Esophagus squamous epithelium (tissue), 5 donors: ENCODE results near the gene MRPS11. TPM values are rescaled to one million over a fixed set of nuclear protein-coding genes. Genes with fewer than 3 reads are reported as not detected.
"Not testable (repeated sequence)": the region's sequence is repeated elsewhere in the genome, so short reads cannot be mapped to it uniquely, and the experiment has no call there.

Experiments used
- DNase-seq: peaks from one replicate; lab custom pipeline; 2025; lab: John Stamatoyannopoulos, UW
- H3K27ac ChIP-seq, 4 donors: fragments of 200-600 bp; sonication (generic); one replicate each; pipeline ENCODE4 v1.5.1; 2016 to 2019; ENCODE audit warnings: mild to moderate bottlenecking in 1 of 4
- H3K27me3 ChIP-seq, 4 donors: fragments of 200-600 bp; sonication (generic); 1 replicate in 3 of 4; 2 replicates in 1 of 4; pipeline versions ENCODE4 v1.5.1 to v1.6.0; 2017 to 2021; ENCODE audit warnings: antibody characterized with exemption in 1 of 4
- H3K36me3 ChIP-seq, 3 donors: fragments of 200-600 bp; sonication (generic); one replicate each; pipeline ENCODE4 v1.5.1; 2016 to 2019
- H3K4me1 ChIP-seq, 3 donors: fragments of 200-600 bp; sonication (generic); one replicate each; pipeline ENCODE4 v1.5.1; 2017 to 2019
- H3K4me3 ChIP-seq, 4 donors: fragments of 200-600 bp; sonication (generic); 1 replicate in 3 of 4; 2 replicates in 1 of 4; pipeline ENCODE4 v1.5.1; 2016 to 2019; ENCODE audit warnings: mild to moderate bottlenecking in 2 of 4, moderate library complexity in 1 of 4
- H3K9me3 ChIP-seq, 3 donors: fragments of 200-600 bp; sonication (generic); one replicate each; pipeline ENCODE4 v1.5.1; 2016 to 2019
- CTCF ChIP-seq, 6 experiments: fragments of 450-650 bp in 4 of 6; fragments of 200-600 bp in 2 of 6; sonication (generic) in 2 of 6; IDR thresholded peaks; one replicate each; pipeline ENCODE4 v1.5.1; 2016 to 2019; ENCODE audit warnings: antibody characterized with exemption in 6 of 6, mild to moderate bottlenecking in 4 of 6, moderate library complexity in 4 of 6
- POLR2A ChIP-seq, 4 donors: fragments of 450-650 bp; IDR thresholded peaks; one replicate each; pipeline ENCODE4 v1.6.1; 2017; ENCODE audit warnings: antibody characterized with exemption in 4 of 4, mild to moderate bottlenecking in 4 of 4, moderate library complexity in 3 of 4
- WGBS, 2 donors: methylation state at CpG; one replicate each; pipeline ENCODE4 v1.1.5; 2018; 5-methylcytosine and 5-hydroxymethylcytosine counted together
- intact Hi-C: fragments of 100-400 bp; cut with DNase I; formaldehyde crosslinking; loops from one replicate; pipeline ENCODE4 v1.15.0; 2022
- total RNA-seq, 4 donors: library from RNA; depleted of rRNA; stranded (reverse); fragments of >200 nt; gene quantifications; one replicate each; pipeline ENCODE4 v1.1.0, GENCODE V29; 2016
- donor health status: DM: yes; HTN: yes; CAD: no.

The MRPS11 gene
- total RNA-seq, 4 donors from 2014 or later: 19.6 to 49.2 (median 28.0) TPM

- H3K27ac ChIP-seq: no peak overlapping the region
Observed at GRCh38 chr15:88428805-88429605, 38.5 kb upstream of the MRPS11 start.

GRCh38 chr15:88430051-88430450 is 37.5 kb upstream of the MRPS11 start:
- no peaks in the 10 kb centered on the region for H3K36me3 ChIP-seq
- H3K4me1 ChIP-seq: no peaks in the 10 kb centered on the region
- no peak for TF ChIP-seq POLR2A (IDR thresholded peaks at IDR 0.05)
- no peak for TF ChIP-seq CTCF (IDR thresholded peaks at IDR 0.05)
- no peak overlapping the region for H3K4me3 ChIP-seq
- no peak for DNase-seq
- H3K27me3 ChIP-seq: peaks cover 0 to 44% (median 0%) of the 10 kb centered on the region in 4 donors
- H3K27ac ChIP-seq: no peak overlapping the region
- intact Hi-C loops: no loop called here
- H3K9me3 ChIP-seq: no peaks in the 10 kb centered on the region

More at GRCh38 chr15:88428805-88429605, 38.5 kb upstream of the MRPS11 start:
- intact Hi-C loops: no loop called here
- no peak for TF ChIP-seq CTCF (IDR thresholded peaks at IDR 0.05)
- TF ChIP-seq POLR2A (IDR thresholded peaks at IDR 0.05): no peak
- no peak for DNase-seq
- H3K27me3 ChIP-seq: peaks cover 0 to 44% (median 0%) of the 10 kb centered on the region in 4 donors
- no peaks in the 10 kb centered on the region for H3K9me3 ChIP-seq
- WGBS, 2 donors: 54 to 68% methylated on average over 7 to 11 of the region's 12 CpGs
- H3K4me1 ChIP-seq: no peaks in the 10 kb centered on the region
- no peak overlapping the region for H3K4me3 ChIP-seq
- H3K36me3 ChIP-seq: no peaks in the 10 kb centered on the region

- Histone ChIP-seq H3K27me3 (peaks cover 0 to 32% (median 0%) of the 10 kb centered on the region in 4 donors), H3K27ac (no peak overlapping the region), H3K4me3 (no peak overlapping the region), H3K9me3 (no peaks in the 10 kb centered on the region), H3K36me3 (no peaks in the 10 kb centered on the region), H3K4me1 (no peaks in the 10 kb centered on the region)
- DNase-seq: no peak
- 75 to 100% methylated on average over 3 to 10 of the region's 10 CpGs for WGBS, 2 donors
- intact Hi-C loops: no loop called here
- TF ChIP-seq CTCF (IDR thresholded peaks at IDR 0.05): no peak
- no peak for TF ChIP-seq POLR2A (IDR thresholded peaks at IDR 0.05)
Observed at GRCh38 chr15:88431441-88431840, 36.1 kb upstream of the MRPS11 start.

- Histone ChIP-seq H3K4me1 (no peaks in the 10 kb centered on the region), H3K27ac (no peak overlapping the region), H3K36me3 (no peaks in the 10 kb centered on the region), H3K9me3 (no peaks in the 10 kb centered on the region), H3K4me3 (no peak overlapping the region), H3K27me3 (peaks cover 0 to 34% (median 0%) of the 10 kb centered on the region in 4 donors)
- no peak for DNase-seq
- intact Hi-C loops: no loop called here
- TF ChIP-seq POLR2A (IDR thresholded peaks at IDR 0.05) (no peak), CTCF (IDR thresholded peaks at IDR 0.05) (no peak)
- WGBS, 2 donors: 72 to 79% methylated on average over 7 of the region's 7 CpGs
Observed at GRCh38 chr15:88433046-88433685, 34.3 kb upstream of the MRPS11 start.

- H3K36me3 ChIP-seq, H3K4me3 ChIP-seq, intact Hi-C loops, H3K9me3 ChIP-seq, H3K4me1 ChIP-seq, DNase-seq, H3K27ac ChIP-seq: not testable (repeated sequence)
- 70 to 71% methylated on average over 5 of the region's 5 CpGs for WGBS, 2 donors
- H3K27me3 ChIP-seq: peaks cover 0 to 36% (median 0%) of the 10 kb centered on the region in 4 donors
Observed at GRCh38 chr15:88434106-88434505, 33.4 kb upstream of the MRPS11 start.
